ENCODE measurements around the gene HECTD1.
"Not testable (repeated sequence)": the region's sequence is repeated elsewhere in the genome, so short reads cannot be mapped to it uniquely, and the experiment has no call there.

HECTD1 gene

GRCh38 chr14:31085027-31085426 is 122.6 kb downstream of the HECTD1 start:
- no peak for DNase-seq

GRCh38 chr14:31084385-31084784 is 123.2 kb downstream of the HECTD1 start:
- DNase-seq = no peak

GRCh38 chr14:31083781-31084180 is 123.8 kb downstream of the HECTD1 start:
- DNase-seq = no peak

- DNase-seq = no peak
Measured at GRCh38 chr14:31080484-31080883, 127.1 kb downstream of the HECTD1 start.

GRCh38 chr14:31080056-31080455 is 127.5 kb downstream of the HECTD1 start:
- no peak for DNase-seq

GRCh38 chr14:31078766-31079165 is 128.8 kb downstream of the HECTD1 start:
- no peak for DNase-seq

- no peak for DNase-seq
Measured at GRCh38 chr14:31075144-31075543, 132.4 kb downstream of the HECTD1 start.

GRCh38 chr14:31071151-31071550 is 136.4 kb downstream of the HECTD1 start:
- DNase-seq = no peak

GRCh38 chr14:31070431-31070830 is 137.2 kb downstream of the HECTD1 start:
- no peak for DNase-seq

- DNase-seq = no peak
Measured at GRCh38 chr14:31069343-31069742, 138.2 kb downstream of the HECTD1 start.

GRCh38 chr14:31068235-31068634 is 139.4 kb downstream of the HECTD1 start:
- no peak for DNase-seq

GRCh38 chr14:31062908-31063307 is 144.7 kb downstream of the HECTD1 start:
- not testable (repeated sequence) for DNase-seq

GRCh38 chr14:31060253-31060875 is 147.2 kb downstream of the HECTD1 start:
- DNase-seq = no peak

GRCh38 chr14:31059152-31059924 is 148.3 kb downstream of the HECTD1 start:
- DNase-seq = no peak

- no peak for DNase-seq
Measured at GRCh38 chr14:31057701-31058364, 149.8 kb downstream of the HECTD1 start.

- no peak for DNase-seq
Measured at GRCh38 chr14:31057035-31057434, 150.6 kb downstream of the HECTD1 start.

GRCh38 chr14:31052905-31053586 is 154.5 kb downstream of the HECTD1 start:
- not testable (repeated sequence) for DNase-seq

- no peak for DNase-seq
Measured at GRCh38 chr14:31051511-31051910, 156.1 kb downstream of the HECTD1 start.

GRCh38 chr14:31051023-31051422 is 156.6 kb downstream of the HECTD1 start:
- no peak for DNase-seq

All from activated naive CD4-positive, alpha-beta T cell (primary cell).